HL-60 (cell line): ENCODE data around the gene ADRM1.

ENCODE experiments used
- DNase-seq, 2 experiments: peaks; one replicate each; pipeline ENCODE4 v3.0.0-alpha.2; 2010 to 2020; ENCODE audit warnings: low read depth in 1 of 2, low spot score in 1 of 2
- H3K27ac ChIP-seq: fragments of 250-450 bp; sonication (Bioruptor Pico); replicated peaks from 2 replicates; pipeline ENCODE4 v1.5.1; 2020; ENCODE audit warnings: mild to moderate bottlenecking, moderate library complexity
- H3K27me3 ChIP-seq: fragments of 250-450 bp; sonication (Bioruptor Pico); 2 replicates; pipeline ENCODE4 v1.5.1; 2021; ENCODE audit warnings: mild to moderate bottlenecking, moderate library complexity; ENCODE audit not compliant: insufficient read depth, poor library complexity, severe bottlenecking
- H3K4me3 ChIP-seq: replicated peaks from 2 replicates; pipeline ENCODE4 v1.5.1; 2011; ENCODE audit warnings: mild to moderate bottlenecking, control low read depth, low read length; ENCODE audit not compliant: insufficient read depth
- CTCF ChIP-seq: IDR thresholded peaks from one replicate; pipeline ENCODE4 v1.5.1; 2011; ENCODE audit warnings: low read length, control low read depth, inconsistent platforms; ENCODE audit not compliant: insufficient read depth
- GABPA ChIP-seq: IDR thresholded peaks from 2 replicates; pipeline ENCODE4 v1.6.1; 2012; ENCODE audit warnings: low read depth
- POLR2AphosphoS5 ChIP-seq: IDR thresholded peaks from 2 replicates; pipeline ENCODE4 v1.6.1; 2012; ENCODE audit warnings: low read depth
- REST ChIP-seq: IDR thresholded peaks from 2 replicates; pipeline ENCODE4 v1.6.1; 2012; ENCODE audit warnings: low read depth; ENCODE audit not compliant: insufficient replicate concordance
- SPI1 ChIP-seq: IDR thresholded peaks from 2 replicates; pipeline ENCODE4 v1.6.1; 2012; ENCODE audit warnings: low read depth, mild to moderate bottlenecking, borderline replicate concordance

The ADRM1 gene

DNA sequence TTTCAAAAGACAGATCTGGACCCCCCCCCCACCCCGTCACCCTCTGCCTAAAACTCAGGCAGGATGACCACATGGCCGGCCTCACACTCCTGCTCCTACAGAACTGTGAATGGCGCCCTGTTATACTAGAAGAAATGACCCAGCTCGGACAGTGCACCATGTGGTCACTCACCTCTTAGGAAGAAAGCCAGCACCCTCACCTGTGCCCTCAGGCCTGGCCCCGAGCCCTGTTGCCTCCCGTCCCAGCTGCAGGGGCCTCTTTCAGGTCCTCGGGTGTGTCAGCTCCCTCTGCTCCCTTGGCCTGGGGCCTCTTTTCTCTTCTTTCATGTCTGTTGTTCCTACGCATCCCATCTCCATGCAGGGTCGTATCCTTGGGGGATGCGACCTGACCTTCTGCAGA, 40.7 kb upstream of the ADRM1 start:
- no peak for DNase-seq
- no peak for TF ChIP-seq SPI1
- TF ChIP-seq POLR2AphosphoS5 = no peak
- no peak for TF ChIP-seq CTCF
- TF ChIP-seq REST = no peak
- no peak for TF ChIP-seq GABPA

GRCh38 chr20:62263396-62263795, 39.4 kb upstream of the ADRM1 start:
- TF ChIP-seq CTCF = no peak
- no peak for TF ChIP-seq POLR2AphosphoS5
- no peak for TF ChIP-seq GABPA
- no peak for TF ChIP-seq SPI1
- no peak for TF ChIP-seq REST
- Histone ChIP-seq H3K27ac (no peak overlapping the region), H3K27me3 (no peaks in the 10 kb centered on the region), H3K4me3 (no peak overlapping the region)
- no peak for DNase-seq

More for the DNA sequence above, 40.7 kb upstream of the ADRM1 start:
- H3K27me3 ChIP-seq = no peaks in the 10 kb centered on the region
- H3K27ac ChIP-seq = no peak overlapping the region
- no peak overlapping the region for H3K4me3 ChIP-seq

- no peak overlapping the region for H3K4me3 ChIP-seq
- no peaks in the 10 kb centered on the region for H3K27me3 ChIP-seq
- DNase-seq = no peak
- no peak for TF ChIP-seq REST
- TF ChIP-seq POLR2AphosphoS5 = no peak
- TF ChIP-seq CTCF = no peak
- no peak for TF ChIP-seq SPI1
- no peak for TF ChIP-seq GABPA
- no peak overlapping the region for H3K27ac ChIP-seq
Measured at GRCh38 chr20:62265365-62265764, 37.4 kb upstream of the ADRM1 start.
